ENCODE data around the gene SPINT2. TPM values are rescaled to one million over a fixed set of nuclear protein-coding genes. Genes with fewer than 3 reads are reported as not detected.
A peak's percentile ranks its signal among the peaks of the same experiment; 100 is the strongest.

Gene SPINT2
- total RNA-seq, 1 experiment from 2014 or later: 442 TPM

- H3F3A ChIP-seq (ENCODE audit: low read length, unreplicated experiment): no peaks in the 10 kb centered on the region
- peaks cover 67% of the 10 kb centered on the region for H3K4me1 ChIP-seq (ENCODE audit: insufficient read depth, low read length)
- POLR2A ChIA-PET (ENCODE audit: unreplicated experiment): interaction anchor here (0.7 to 1.9 kb wide), 2 partner anchors 18 to 23 kb away, joined by 6 to 7 read pairs; no protein-coding TSS in a partner anchor
- peak overlapping the region; percentile 73 for H3K27ac ChIP-seq (ENCODE audit: low read length)
- intact Hi-C loops (cut with micrococcal nuclease): loop anchor here (2.0 kb wide), 1 partner anchor 37 kb away; the partner anchor contains the start of gene C19orf33
- no peak overlapping the region for H3K9ac ChIP-seq (ENCODE audit: low read length)
- H3K9me2 ChIP-seq (replicated peaks; ENCODE audit: low read length): no peaks in the 10 kb centered on the region
- H4K20me1 ChIP-seq (ENCODE audit: low read length): peaks cover 18% of the 10 kb centered on the region
- TF ChIP-seq, protein P1, sequence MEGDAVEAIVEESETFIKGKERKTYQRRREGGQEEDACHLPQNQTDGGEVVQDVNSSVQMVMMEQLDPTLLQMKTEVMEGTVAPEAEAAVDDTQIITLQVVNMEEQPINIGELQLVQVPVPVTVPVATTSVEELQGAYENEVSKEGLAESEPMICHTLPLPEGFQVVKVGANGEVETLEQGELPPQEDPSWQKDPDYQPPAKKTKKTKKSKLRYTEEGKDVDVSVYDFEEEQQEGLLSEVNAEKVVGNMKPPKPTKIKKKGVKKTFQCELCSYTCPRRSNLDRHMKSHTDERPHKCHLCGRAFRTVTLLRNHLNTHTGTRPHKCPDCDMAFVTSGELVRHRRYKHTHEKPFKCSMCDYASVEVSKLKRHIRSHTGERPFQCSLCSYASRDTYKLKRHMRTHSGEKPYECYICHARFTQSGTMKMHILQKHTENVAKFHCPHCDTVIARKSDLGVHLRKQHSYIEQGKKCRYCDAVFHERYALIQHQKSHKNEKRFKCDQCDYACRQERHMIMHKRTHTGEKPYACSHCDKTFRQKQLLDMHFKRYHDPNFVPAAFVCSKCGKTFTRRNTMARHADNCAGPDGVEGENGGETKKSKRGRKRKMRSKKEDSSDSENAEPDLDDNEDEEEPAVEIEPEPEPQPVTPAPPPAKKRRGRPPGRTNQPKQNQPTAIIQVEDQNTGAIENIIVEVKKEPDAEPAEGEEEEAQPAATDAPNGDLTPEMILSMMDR (conservative IDR thresholded peaks at IDR 0.05; ENCODE audit: low read depth, low read length): no peak
- TF ChIP-seq EZH2 (IDR thresholded peaks at IDR 0.05; ENCODE audit: low read length, unreplicated experiment): no peak
- no peak for TF ChIP-seq EZH2phosphoT487 (IDR thresholded peaks at IDR 0.05; ENCODE audit: borderline replicate concordance, low read length)
- DNase-seq (peak; percentile 16), ATAC-seq (no peak)
- H3K79me2 ChIP-seq (ENCODE audit: low read length): peaks cover 85% of the 10 kb centered on the region
- H3K9me3 ChIP-seq (ENCODE audit: low read length): no peaks in the 10 kb centered on the region
- no TSS peak for BruUV-seq (replicated peaks)
- H3K4me2 ChIP-seq (ENCODE audit: low read length): peak overlapping the region; percentile 85
- CTCF ChIA-PET: no interaction called here
- no peaks in the 10 kb centered on the region for H3K36me3 ChIP-seq (ENCODE audit: low read depth, low read length)
- no peaks in the 10 kb centered on the region for H3K27me3 ChIP-seq (ENCODE audit: low read length)
- H2AFZ ChIP-seq (ENCODE audit: low read length): no peak overlapping the region
- H3K4me3 ChIP-seq (ENCODE audit: low read length): peak overlapping the region; percentile 91
These were observed 3.5 kb downstream of the SPINT2 start for GRCh38 chr19:38267761-38268483.

GRCh38 chr19:38268539-38268938 is 4.2 kb downstream of the SPINT2 start:
- DNase-seq: no peak
- TF ChIP-seq EZH2 (IDR thresholded peaks at IDR 0.05; ENCODE audit: low read length, unreplicated experiment): no peak
- TF ChIP-seq, protein P1 (conservative IDR thresholded peaks at IDR 0.05; ENCODE audit: low read depth, low read length): no peak
- TF ChIP-seq EZH2phosphoT487 (IDR thresholded peaks at IDR 0.05; ENCODE audit: borderline replicate concordance, low read length): no peak
- Histone ChIP-seq H3K36me3 (ENCODE audit: low read depth, low read length) (no peaks in the 10 kb centered on the region), H3K27ac (ENCODE audit: low read length) (peak overlapping the region; percentile 73; the same call in 1 of the 2 replicates), H3K9me3 (ENCODE audit: low read length) (no peaks in the 10 kb centered on the region), H3K4me2 (ENCODE audit: low read length) (peak overlapping the region; percentile 85), H3K27me3 (ENCODE audit: low read length) (no peaks in the 10 kb centered on the region), H3K79me2 (ENCODE audit: low read length) (peaks cover 91% of the 10 kb centered on the region), H3K9ac (ENCODE audit: low read length) (no peak overlapping the region), H4K20me1 (ENCODE audit: low read length) (peaks cover 24% of the 10 kb centered on the region), H2AFZ (ENCODE audit: low read length) (no peak overlapping the region), H3K4me3 (ENCODE audit: low read length) (peak overlapping the region; percentile 91), H3K4me1 (ENCODE audit: insufficient read depth, low read length) (peaks cover 67% of the 10 kb centered on the region), H3K9me2 (replicated peaks; ENCODE audit: low read length) (no peaks in the 10 kb centered on the region), H3F3A (ENCODE audit: low read length, unreplicated experiment) (no peaks in the 10 kb centered on the region)
- intact Hi-C loops (cut with micrococcal nuclease): no loop called here
- CTCF ChIA-PET: no interaction called here
- no peak for ATAC-seq
- no TSS peak for BruUV-seq (replicated peaks)
- POLR2A ChIA-PET (ENCODE audit: unreplicated experiment): interaction anchor here (0.6 kb wide), 1 partner anchor 36 kb away, joined by 3 read pairs; the partner anchor contains the start of gene C19orf33
